ENCODE data around the gene FADS3.

FADS3 gene

GRCh38 chr11:61829806-61830205 lies 61.5 kb downstream of the FADS3 start:
- Mint-ChIP-seq H3K36me3 (peaks cover 48 to 62% of the 10 kb centered on the region in 2 donors), H3K27ac (no peak overlapping the region), H3K9me3 (peaks cover 0 to 7% of the 10 kb centered on the region in 2 donors), H3K4me3 (peak overlapping the region; percentile 86 to 98), H3K4me1 (peaks cover 46 to 79% of the 10 kb centered on the region in 2 donors), H3K27me3 (no peaks in the 10 kb centered on the region)
- DNase-seq (no peak), ATAC-seq (replicated peaks) (no peak)

GRCh38 chr11:61828629-61829407 lies 62.5 kb downstream of the FADS3 start:
- Mint-ChIP-seq H3K27ac (peak overlapping the region; percentile 98), H3K4me3 (peak overlapping the region; percentile 86 to 98), H3K36me3 (peaks cover 44 to 56% of the 10 kb centered on the region in 2 donors), H3K27me3 (no peaks in the 10 kb centered on the region), H3K4me1 (peaks cover 43 to 69% of the 10 kb centered on the region in 2 donors), H3K9me3 (peaks cover 0 to 4% of the 10 kb centered on the region in 2 donors)
- DNase-seq (peak; percentile 34), ATAC-seq (replicated peaks) (peak; percentile 39)

GRCh38 chr11:61828379-61828628 lies 63.0 kb downstream of the FADS3 start:
- no peaks in the 10 kb centered on the region for H3K9me3 Mint-ChIP-seq
- DNase-seq: no peak
- peak overlapping the region; percentile 86 to 98 for H3K4me3 Mint-ChIP-seq
- H3K27ac Mint-ChIP-seq: peak overlapping the region; percentile 98
- no peaks in the 10 kb centered on the region for H3K27me3 Mint-ChIP-seq
- peaks cover 39 to 51% of the 10 kb centered on the region in 2 donors for H3K36me3 Mint-ChIP-seq
- ATAC-seq (replicated peaks): peak in 1 of 2 donors; percentile 1
- peaks cover 38 to 64% of the 10 kb centered on the region in 2 donors for H3K4me1 Mint-ChIP-seq

- Mint-ChIP-seq H3K9me3 (no peaks in the 10 kb centered on the region), H3K27me3 (no peaks in the 10 kb centered on the region), H3K36me3 (peaks cover 34 to 46% of the 10 kb centered on the region in 2 donors), H3K4me3 (peak within 1 kb of the TSS; percentile 86 to 98), H3K27ac (peak within 1 kb of the TSS; percentile 98), H3K4me1 (peaks cover 34 to 59% of the 10 kb centered on the region in 2 donors)
- DNase-seq (peak; percentile 87), ATAC-seq (replicated peaks) (peak; percentile 85 to 86)
Observed at GRCh38 chr11:61827571-61828378, 63.6 kb downstream of the FADS3 start, which contains the start of gene FADS2. Gene FADS2 (plus strand): TSS chr11:61828300. CDS start chr11:61828391, 91 bp downstream.

- DNase-seq (no peak), ATAC-seq (replicated peaks) (peak; percentile 47)
- Mint-ChIP-seq H3K4me3 (peak overlapping the region; percentile 86 to 98), H3K36me3 (peaks cover 30 to 41% of the 10 kb centered on the region in 2 donors), H3K27me3 (no peaks in the 10 kb centered on the region), H3K4me1 (peaks cover 30 to 52% of the 10 kb centered on the region in 2 donors), H3K27ac (peak overlapping the region; percentile 98), H3K9me3 (no peaks in the 10 kb centered on the region)
Observed at GRCh38 chr11:61826930-61827570, 64.3 kb downstream of the FADS3 start.
